Neuronal stem cell (in vitro differentiated cells): ENCODE data around the gene SS18L1.
A peak's percentile ranks its signal among the peaks of the same experiment; 100 is the strongest.

Experiments used
- DNase-seq: peaks from one replicate; pipeline ENCODE4 v3.0.0-alpha.2; 2013; ENCODE audit warnings: low spot score
- H2AFZ ChIP-seq: one replicate; pipeline ENCODE4 v1.6.1; 2013; ENCODE audit warnings: mild to moderate bottlenecking, low read length, inconsistent platforms
- H2AK5ac ChIP-seq: 2 replicates; pipeline ENCODE4 v1.6.1; 2013; ENCODE audit warnings: low read depth, mild to moderate bottlenecking, inconsistent platforms, low read length, moderate library complexity, mixed read lengths
- H2BK120ac ChIP-seq: 2 replicates; pipeline ENCODE4 v1.6.1; 2013; ENCODE audit warnings: low read depth, mild to moderate bottlenecking, inconsistent platforms, low read length, moderate library complexity, mixed read lengths
- H2BK12ac ChIP-seq: one replicate; pipeline ENCODE4 v1.6.1; 2013; ENCODE audit warnings: low read length, inconsistent platforms
- H2BK15ac ChIP-seq: 2 replicates; pipeline ENCODE4 v1.6.1; 2013; ENCODE audit warnings: mild to moderate bottlenecking, low read length, inconsistent platforms, mixed read lengths
- H2BK5ac ChIP-seq: one replicate; pipeline ENCODE4 v1.6.1; 2013; ENCODE audit warnings: inconsistent platforms, mild to moderate bottlenecking, low read length, moderate library complexity
- H3K14ac ChIP-seq: one replicate; pipeline ENCODE4 v1.6.1; 2013; ENCODE audit warnings: low read length, inconsistent platforms
- H3K18ac ChIP-seq: 2 replicates; pipeline ENCODE4 v1.6.1; 2013; ENCODE audit warnings: low read length, inconsistent platforms
- H3K23ac ChIP-seq: 2 replicates; pipeline ENCODE4 v1.6.1; 2013; ENCODE audit warnings: low read depth, mild to moderate bottlenecking, mixed read lengths, low read length, inconsistent platforms; ENCODE audit not compliant: poor library complexity
- H3K27ac ChIP-seq: replicated peaks from 3 replicates; pipeline ENCODE4 v1.5.1; 2013; ENCODE audit warnings: low read length, inconsistent platforms
- H3K27me3 ChIP-seq, 3 experiments: 2 replicates each; pipeline ENCODE4 v1.6.1; 2013; ENCODE audit warnings: low read length in 3 of 3, mild to moderate bottlenecking in 2 of 3, inconsistent platforms in 1 of 3, low read depth in 1 of 3, mixed read lengths in 1 of 3, moderate library complexity in 1 of 3; ENCODE audit not compliant: control insufficient read depth in 3 of 3, insufficient read depth in 3 of 3
- H3K36me3 ChIP-seq, 2 donors: replicated peaks in 1 of 2; 2 replicates each; pipeline ENCODE4 v1.6.1; 2013; ENCODE audit warnings: low read length in 2 of 2; ENCODE audit not compliant: control insufficient read depth in 2 of 2, insufficient read depth in 2 of 2
- H3K4ac ChIP-seq: 2 replicates; pipeline ENCODE4 v1.6.1; 2013; ENCODE audit warnings: inconsistent platforms, mild to moderate bottlenecking, low read length, moderate library complexity
- H3K4me1 ChIP-seq, 2 donors: 1 replicate in 1 of 2; 2 replicates in 1 of 2; pipeline ENCODE4 v1.6.1; 2013; ENCODE audit warnings: low read length in 2 of 2, low read depth in 1 of 2; ENCODE audit not compliant: control insufficient read depth in 2 of 2, insufficient read depth in 1 of 2
- H3K4me2 ChIP-seq: one replicate; pipeline ENCODE4 v1.6.1; 2013; ENCODE audit warnings: mild to moderate bottlenecking, low read length, inconsistent platforms; ENCODE audit not compliant: insufficient read depth, poor library complexity, severe bottlenecking
- H3K4me3 ChIP-seq, 2 donors: 2 replicates each; pipeline ENCODE4 v1.5.1; 2013; ENCODE audit warnings: low read length in 2 of 2, mild to moderate bottlenecking in 2 of 2, inconsistent platforms in 1 of 2, moderate library complexity in 1 of 2
- H3K79me1 ChIP-seq: one replicate; pipeline ENCODE4 v1.6.1; 2013; ENCODE audit warnings: low read depth, mild to moderate bottlenecking, inconsistent platforms, low read length, moderate library complexity
- H3K9ac ChIP-seq: one replicate; pipeline ENCODE4 v1.6.1; 2013; ENCODE audit warnings: mild to moderate bottlenecking, low read depth, low read length, inconsistent platforms; ENCODE audit not compliant: poor library complexity
- H3K9me3 ChIP-seq, 2 donors: replicated peaks in 1 of 2; 2 replicates each; pipeline versions ENCODE3 to v1.6.1; 2013; ENCODE audit warnings: low read length in 2 of 2, mild to moderate bottlenecking in 2 of 2, inconsistent platforms in 1 of 2, low read depth in 1 of 2, mixed read lengths in 1 of 2, moderate library complexity in 1 of 2; ENCODE audit not compliant: control insufficient read depth in 2 of 2, insufficient read depth in 1 of 2
- H4K8ac ChIP-seq: one replicate; pipeline ENCODE4 v1.6.1; 2013; ENCODE audit warnings: low read depth, mild to moderate bottlenecking, inconsistent platforms, low read length, moderate library complexity
- H4K91ac ChIP-seq: one replicate; pipeline ENCODE4 v1.6.1; 2013; ENCODE audit warnings: low read length, low read depth, mild to moderate bottlenecking, inconsistent platforms; ENCODE audit not compliant: poor library complexity
- WGBS, 2 donors: extraction: QIAGEN DNeasy Blood & Tissue Kit; methylation state at CpG; one replicate each; pipeline ENCODE4 v1.1.7; 2013; ENCODE audit warnings: missing lambda C conversion rate in 2 of 2, mixed read lengths in 1 of 2; ENCODE audit not compliant: insufficient read length in 2 of 2, insufficient replicate concordance in 1 of 2; ENCODE audit errors: extremely low coverage in 2 of 2; 5-methylcytosine and 5-hydroxymethylcytosine counted together

Gene SS18L1

GRCh38 chr20:62230696-62231095, 87.1 kb downstream of the SS18L1 start:
- peaks cover 0 to 23% (median 0%) of the 10 kb centered on the region in 3 experiments for H3K27me3 ChIP-seq

GRCh38 chr20:62231292-62231691, 87.7 kb downstream of the SS18L1 start:
- Histone ChIP-seq H3K4me2 (no peak overlapping the region), H2AFZ (no peak overlapping the region)
- no CpG with 5 or more reads among the region's 6 CpGs for WGBS, 2 donors

More at GRCh38 chr20:62230696-62231095, 87.1 kb downstream of the SS18L1 start:
- Histone ChIP-seq H3K23ac (peak overlapping the region; percentile 16), H3K79me1 (no peaks in the 10 kb centered on the region), H2BK15ac (peak overlapping the region; percentile 69), H3K9ac (no peak overlapping the region), H3K14ac (no peak overlapping the region), H2AK5ac (peak overlapping the region; percentile 60), H3K4me2 (no peak overlapping the region), H3K4ac (peak overlapping the region; percentile 8), H3K36me3 (no peaks in the 10 kb centered on the region), H3K4me3 (peak overlapping the region in 1 of 2 donors; percentile 49), H2BK120ac (no peak overlapping the region), H2BK12ac (no peak overlapping the region), H2BK5ac (no peak overlapping the region), H3K27ac (no peak overlapping the region), H3K9me3 (peaks cover 0 to 7% of the 10 kb centered on the region in 2 donors), H3K18ac (peak overlapping the region; percentile 44), H2AFZ (no peak overlapping the region), H4K8ac (no peak overlapping the region), H4K91ac (no peak overlapping the region), H3K4me1 (peaks cover 13 to 18% of the 10 kb centered on the region in 2 donors)
- no CpG with 5 or more reads among the region's 10 CpGs for WGBS, 2 donors
- DNase-seq, result no peak

More at GRCh38 chr20:62231292-62231691, 87.7 kb downstream of the SS18L1 start:
- Histone ChIP-seq H2BK15ac (peak overlapping the region; percentile 69), H3K23ac (no peak overlapping the region), H3K18ac (peak overlapping the region; percentile 22), H3K4ac (no peak overlapping the region), H3K79me1 (no peaks in the 10 kb centered on the region), H4K8ac (no peak overlapping the region), H3K27me3 (peaks cover 0 to 17% (median 0%) of the 10 kb centered on the region in 3 experiments), H3K14ac (no peak overlapping the region), H2BK12ac (no peak overlapping the region), H3K9ac (no peak overlapping the region), H3K4me3 (no peak overlapping the region), H4K91ac (no peak overlapping the region), H3K4me1 (peaks cover 18 to 24% of the 10 kb centered on the region in 2 donors), H3K9me3 (peaks cover 0 to 7% of the 10 kb centered on the region in 2 donors), H3K36me3 (no peaks in the 10 kb centered on the region), H3K27ac (no peak overlapping the region), H2AK5ac (peak overlapping the region; percentile 60), H2BK120ac (no peak overlapping the region), H2BK5ac (no peak overlapping the region)
- DNase-seq, result no peak
